Measurements from ENCODE around the gene ACTN1. TPM values are rescaled to one million over a fixed set of nuclear protein-coding genes. Genes with fewer than 3 reads are reported as not detected.
A peak's percentile ranks its signal among the peaks of the same experiment; 100 is the strongest.

The ACTN1 gene
- polyA plus RNA-seq, 1 experiment = 641 TPM

- TF ChIP-seq CTCF (IDR thresholded peaks at IDR 0.05; ENCODE audit: low read depth, low read length) = no peak
- Histone ChIP-seq H3K27me3 (ENCODE audit: control insufficient read depth, insufficient read depth, low read length) (no peaks in the 10 kb centered on the region), H3K4me3 (ENCODE audit: low read depth, low read length) (no peak overlapping the region), H3K9me3 (ENCODE audit: control insufficient read depth, insufficient read depth, low read length) (no peaks in the 10 kb centered on the region), H3K27ac (ENCODE audit: low read depth, low read length) (peak overlapping the region; percentile 81)
- no peak for DNase-seq (ENCODE audit: low read depth, low spot score)
- POLR2A ChIA-PET = no interaction called here
- CTCF ChIA-PET = interaction anchor here (1.4 kb wide), 1 partner anchor 99 kb away, joined by 4 read pairs; no protein-coding TSS in a partner anchor
Observed at GRCh38 chr14:69008421-69008884, 29.4 kb upstream of the ACTN1 start.

GRCh38 chr14:69006346-69006745, 27.2 kb upstream of the ACTN1 start:
- H3K27me3 ChIP-seq (ENCODE audit: control insufficient read depth, insufficient read depth, low read length) = no peaks in the 10 kb centered on the region
- H3K27ac ChIP-seq (ENCODE audit: low read depth, low read length) = peak overlapping the region; percentile 65
- H3K4me3 ChIP-seq (ENCODE audit: low read depth, low read length) = no peak overlapping the region
- TF ChIP-seq CTCF (IDR thresholded peaks at IDR 0.05; ENCODE audit: low read depth, low read length) = no peak
- POLR2A ChIA-PET = interaction anchor here (1.0 kb wide), 1 partner anchor 34 kb away, joined by 4 read pairs; no protein-coding TSS in a partner anchor
- H3K9me3 ChIP-seq (ENCODE audit: control insufficient read depth, insufficient read depth, low read length) = no peaks in the 10 kb centered on the region
- DNase-seq (ENCODE audit: low read depth, low spot score) = no peak
- CTCF ChIA-PET = interaction anchor here (1.1 kb wide), 1 partner anchor 84 kb away, joined by 3 read pairs; no protein-coding TSS in a partner anchor

GRCh38 chr14:69005432-69006148, 26.5 kb upstream of the ACTN1 start:
- POLR2A ChIA-PET = interaction anchor here (0.6 to 1.0 kb wide), 3 partner anchors 28 to 40 kb away, joined by 3 to 4 read pairs (median 3); no protein-coding TSS in a partner anchor
- Histone ChIP-seq H3K9me3 (ENCODE audit: control insufficient read depth, insufficient read depth, low read length) (no peaks in the 10 kb centered on the region), H3K27ac (ENCODE audit: low read depth, low read length) (peak overlapping the region; percentile 65), H3K4me3 (ENCODE audit: low read depth, low read length) (no peak overlapping the region), H3K27me3 (ENCODE audit: control insufficient read depth, insufficient read depth, low read length) (no peaks in the 10 kb centered on the region)
- no peak for TF ChIP-seq CTCF (IDR thresholded peaks at IDR 0.05; ENCODE audit: low read depth, low read length)
- CTCF ChIA-PET = interaction anchor here (0.5 to 1.2 kb wide), 3 partner anchors 11 to 84 kb away, joined by 3 read pairs; no protein-coding TSS in a partner anchor
- peak; percentile 72 for DNase-seq (ENCODE audit: low read depth, low spot score)

GRCh38 chr14:69004731-69005431, 25.8 kb upstream of the ACTN1 start:
- CTCF ChIA-PET = interaction anchor here (0.6 to 1.2 kb wide), 4 partner anchors 12 to 103 kb away, joined by 3 to 4 read pairs (median 3); no protein-coding TSS in a partner anchor
- H3K4me3 ChIP-seq (ENCODE audit: low read depth, low read length) = no peak overlapping the region
- TF ChIP-seq CTCF (IDR thresholded peaks at IDR 0.05; ENCODE audit: low read depth, low read length) = no peak
- peak overlapping the region; percentile 43 for H3K27ac ChIP-seq (ENCODE audit: low read depth, low read length)
- POLR2A ChIA-PET = interaction anchor here (0.6 to 1.1 kb wide), 4 partner anchors 28 to 40 kb away, joined by 3 to 4 read pairs (median 4); no protein-coding TSS in a partner anchor
- no peaks in the 10 kb centered on the region for H3K9me3 ChIP-seq (ENCODE audit: control insufficient read depth, insufficient read depth, low read length)
- no peaks in the 10 kb centered on the region for H3K27me3 ChIP-seq (ENCODE audit: control insufficient read depth, insufficient read depth, low read length)
- DNase-seq (ENCODE audit: low read depth, low spot score) = no peak

Data from AG04450 (cell line).